ENCODE data around the gene KRTAP20-4.

DNA sequence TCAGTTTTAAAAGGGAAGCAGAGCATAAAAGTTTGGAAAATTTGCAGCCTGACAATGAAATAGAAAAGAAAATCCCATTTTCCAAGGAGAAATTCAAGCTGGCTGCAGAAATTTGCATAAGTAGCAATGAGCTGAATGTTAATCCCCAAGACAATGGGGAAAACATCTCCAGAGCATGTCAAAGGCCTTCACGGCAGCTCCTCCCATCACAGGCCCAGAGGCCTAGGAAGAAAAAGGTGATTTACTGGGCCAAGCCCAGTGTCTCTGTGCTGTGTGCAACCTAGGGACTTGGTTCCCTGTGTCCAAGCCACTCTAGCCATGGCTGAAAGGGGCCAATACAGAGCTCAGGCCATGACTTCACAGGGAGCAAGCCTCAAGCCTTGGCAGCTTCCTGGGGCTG, 48.3 kb downstream of the KRTAP20-4 start:
- no peak for TF ChIP-seq EZH2 (IDR thresholded peaks at IDR 0.05; ENCODE audit: borderline replicate concordance, low read length)
- TF ChIP-seq, protein P1, sequence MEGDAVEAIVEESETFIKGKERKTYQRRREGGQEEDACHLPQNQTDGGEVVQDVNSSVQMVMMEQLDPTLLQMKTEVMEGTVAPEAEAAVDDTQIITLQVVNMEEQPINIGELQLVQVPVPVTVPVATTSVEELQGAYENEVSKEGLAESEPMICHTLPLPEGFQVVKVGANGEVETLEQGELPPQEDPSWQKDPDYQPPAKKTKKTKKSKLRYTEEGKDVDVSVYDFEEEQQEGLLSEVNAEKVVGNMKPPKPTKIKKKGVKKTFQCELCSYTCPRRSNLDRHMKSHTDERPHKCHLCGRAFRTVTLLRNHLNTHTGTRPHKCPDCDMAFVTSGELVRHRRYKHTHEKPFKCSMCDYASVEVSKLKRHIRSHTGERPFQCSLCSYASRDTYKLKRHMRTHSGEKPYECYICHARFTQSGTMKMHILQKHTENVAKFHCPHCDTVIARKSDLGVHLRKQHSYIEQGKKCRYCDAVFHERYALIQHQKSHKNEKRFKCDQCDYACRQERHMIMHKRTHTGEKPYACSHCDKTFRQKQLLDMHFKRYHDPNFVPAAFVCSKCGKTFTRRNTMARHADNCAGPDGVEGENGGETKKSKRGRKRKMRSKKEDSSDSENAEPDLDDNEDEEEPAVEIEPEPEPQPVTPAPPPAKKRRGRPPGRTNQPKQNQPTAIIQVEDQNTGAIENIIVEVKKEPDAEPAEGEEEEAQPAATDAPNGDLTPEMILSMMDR (conservative IDR thresholded peaks at IDR 0.05 in 1 of 2, IDR thresholded peaks at IDR 0.05 in 1 of 2; ENCODE audit: extremely low read depth in 1 of 2, insufficient read depth in 1 of 2, low read depth in 1 of 2, low read length in 2 of 2) = no peak
